GM06990 (cell line): ENCODE measurements around the gene GRID1.

Experiments
- DNase-seq: peaks from one replicate; pipeline ENCODE4 v3.0.0-alpha.2; 2011; ENCODE audit not compliant: insufficient read length; ENCODE audit errors: extremely low read depth
- H3K27me3 ChIP-seq: replicated peaks from 2 replicates; pipeline ENCODE4 v1.6.0; 2011; ENCODE audit warnings: low read length; ENCODE audit not compliant: control insufficient read depth, insufficient read depth
- H3K36me3 ChIP-seq: 2 replicates; pipeline ENCODE4 v1.5.1; 2011; ENCODE audit warnings: low read length; ENCODE audit not compliant: control insufficient read depth, insufficient read depth
- H3K4me3 ChIP-seq: replicated peaks from 2 replicates; pipeline ENCODE4 v1.5.1; 2011; ENCODE audit warnings: low read depth, mild to moderate bottlenecking, control low read depth, low read length
- TF ChIP-seq, protein P1 (sequence below): IDR thresholded peaks from 2 replicates; pipeline ENCODE4 v1.5.1; 2011; ENCODE audit warnings: low read length, control low read depth, mild to moderate bottlenecking, inconsistent platforms; ENCODE audit not compliant: insufficient read depth, poor library complexity, severe bottlenecking

GRID1 gene

DNA sequence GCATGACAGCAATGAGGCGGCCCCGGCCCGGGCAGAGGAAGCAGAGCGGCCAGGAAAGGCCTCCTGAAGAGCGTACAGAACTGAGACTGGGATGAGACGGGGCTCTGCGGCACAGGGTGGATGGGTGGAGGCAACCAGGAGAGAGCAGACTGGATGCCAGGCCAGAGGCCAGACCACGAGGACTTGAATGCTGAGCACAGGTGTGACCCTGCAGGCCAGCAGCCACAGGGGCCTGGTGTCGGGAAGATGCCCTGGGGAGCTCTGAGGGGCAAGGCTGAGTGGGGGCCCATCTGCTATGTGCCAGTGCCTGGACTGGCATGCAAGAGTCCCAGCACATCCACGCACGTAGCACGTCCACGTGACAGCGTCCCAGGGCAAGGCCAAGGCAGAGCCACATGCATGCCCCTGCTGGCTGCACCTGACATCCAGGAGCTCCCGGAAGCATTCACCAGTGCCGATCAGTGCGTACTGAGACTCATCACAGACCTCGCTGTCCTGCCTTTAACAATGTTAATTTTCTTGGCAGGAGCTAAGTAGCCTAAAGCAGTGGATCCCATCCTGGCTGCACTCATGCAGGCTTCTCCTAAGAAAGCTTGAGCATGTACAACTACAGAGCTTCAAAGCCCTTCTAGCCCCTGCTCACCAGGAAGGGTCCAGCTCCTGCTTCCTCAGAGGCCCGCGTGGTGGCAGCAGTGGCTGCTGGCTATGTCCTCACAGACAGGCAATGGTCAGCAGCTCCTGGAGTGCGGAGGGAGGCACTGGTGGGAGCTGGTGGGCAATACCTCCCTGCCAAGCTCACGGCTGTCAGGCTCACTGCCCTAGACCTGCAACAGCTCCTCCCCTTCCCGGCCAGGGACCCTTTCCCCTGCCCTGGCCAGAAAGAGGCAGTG is 18.0 kb downstream of the GRID1 start:
- no peak for DNase-seq
- Histone ChIP-seq H3K27me3 (no peaks in the 10 kb centered on the region; the same call in 1 of the 2 replicates), H3K36me3 (no peaks in the 10 kb centered on the region), H3K4me3 (no peak overlapping the region)
- TF ChIP-seq, protein P1, sequence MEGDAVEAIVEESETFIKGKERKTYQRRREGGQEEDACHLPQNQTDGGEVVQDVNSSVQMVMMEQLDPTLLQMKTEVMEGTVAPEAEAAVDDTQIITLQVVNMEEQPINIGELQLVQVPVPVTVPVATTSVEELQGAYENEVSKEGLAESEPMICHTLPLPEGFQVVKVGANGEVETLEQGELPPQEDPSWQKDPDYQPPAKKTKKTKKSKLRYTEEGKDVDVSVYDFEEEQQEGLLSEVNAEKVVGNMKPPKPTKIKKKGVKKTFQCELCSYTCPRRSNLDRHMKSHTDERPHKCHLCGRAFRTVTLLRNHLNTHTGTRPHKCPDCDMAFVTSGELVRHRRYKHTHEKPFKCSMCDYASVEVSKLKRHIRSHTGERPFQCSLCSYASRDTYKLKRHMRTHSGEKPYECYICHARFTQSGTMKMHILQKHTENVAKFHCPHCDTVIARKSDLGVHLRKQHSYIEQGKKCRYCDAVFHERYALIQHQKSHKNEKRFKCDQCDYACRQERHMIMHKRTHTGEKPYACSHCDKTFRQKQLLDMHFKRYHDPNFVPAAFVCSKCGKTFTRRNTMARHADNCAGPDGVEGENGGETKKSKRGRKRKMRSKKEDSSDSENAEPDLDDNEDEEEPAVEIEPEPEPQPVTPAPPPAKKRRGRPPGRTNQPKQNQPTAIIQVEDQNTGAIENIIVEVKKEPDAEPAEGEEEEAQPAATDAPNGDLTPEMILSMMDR = no peak

DNA sequence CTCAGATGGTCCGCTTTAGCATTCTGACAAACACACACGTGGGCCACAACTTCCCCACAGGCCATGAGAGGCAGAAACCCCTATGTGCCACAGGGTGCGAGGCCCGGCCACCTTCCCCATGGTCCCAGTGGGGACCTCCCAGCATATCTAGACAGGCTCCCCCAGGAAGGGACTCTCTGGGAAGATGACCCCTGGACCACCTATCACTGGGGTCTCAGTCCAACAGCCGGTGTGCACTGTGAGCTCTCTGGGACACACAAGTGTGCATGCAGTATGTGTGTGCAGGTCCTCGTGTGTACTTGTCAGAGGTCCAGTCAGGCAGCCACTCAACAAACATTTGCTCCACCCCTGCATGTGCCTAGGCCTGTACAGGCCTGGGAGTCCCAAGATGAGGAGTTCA is 18.7 kb downstream of the GRID1 start:
- H3K4me3 ChIP-seq = no peak overlapping the region
- no peak for DNase-seq
- no peaks in the 10 kb centered on the region; the same call in 1 of the 2 replicates for H3K27me3 ChIP-seq
- TF ChIP-seq, protein P1 = no peak
- H3K36me3 ChIP-seq = no peaks in the 10 kb centered on the region

DNA sequence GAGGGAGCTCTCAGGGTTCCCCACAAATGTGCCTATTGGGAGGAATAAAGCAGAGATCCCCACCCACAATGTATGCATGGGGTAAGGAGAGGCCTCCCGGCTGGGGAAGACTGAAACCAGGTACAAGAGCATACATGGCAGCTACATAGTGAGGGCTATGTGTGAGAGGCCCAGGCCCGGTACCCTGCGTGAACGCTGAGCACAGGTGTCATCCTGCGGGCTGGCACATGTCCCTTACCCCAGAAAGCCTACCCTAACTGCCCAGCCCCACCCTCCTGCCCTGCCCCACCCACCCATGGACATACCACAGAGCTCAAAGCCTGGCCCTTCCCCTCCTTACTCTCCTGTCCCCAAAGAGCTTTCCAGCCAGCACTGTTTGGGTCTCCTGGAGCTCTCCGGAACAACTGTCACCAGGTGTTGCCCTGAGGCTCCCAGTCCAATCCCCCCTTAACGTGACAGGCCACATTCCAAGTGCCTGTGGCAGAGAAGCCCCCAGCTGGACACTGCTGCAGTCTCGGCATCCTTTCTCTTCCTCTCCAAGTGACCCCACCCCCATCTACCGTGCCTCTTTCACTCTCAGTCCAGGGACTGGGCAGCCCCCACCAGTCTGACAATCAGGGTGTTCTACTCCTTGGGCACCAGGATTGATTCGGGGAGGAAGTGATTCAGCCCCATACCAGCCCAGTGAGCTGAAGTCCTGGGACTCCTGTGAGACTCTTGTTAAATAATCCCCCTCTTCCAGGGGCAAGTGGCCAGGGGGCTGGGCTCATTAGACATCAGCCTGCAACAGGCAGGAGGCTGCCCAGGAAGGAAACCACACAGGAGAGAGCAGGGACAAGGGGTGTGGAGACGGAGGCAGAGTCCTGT is 19.6 kb downstream of the GRID1 start:
- Histone ChIP-seq H3K27me3 (peaks cover 2% of the 10 kb centered on the region), H3K36me3 (no peaks in the 10 kb centered on the region), H3K4me3 (no peak overlapping the region)
- no peak for DNase-seq
- TF ChIP-seq, protein P1 = no peak

DNA sequence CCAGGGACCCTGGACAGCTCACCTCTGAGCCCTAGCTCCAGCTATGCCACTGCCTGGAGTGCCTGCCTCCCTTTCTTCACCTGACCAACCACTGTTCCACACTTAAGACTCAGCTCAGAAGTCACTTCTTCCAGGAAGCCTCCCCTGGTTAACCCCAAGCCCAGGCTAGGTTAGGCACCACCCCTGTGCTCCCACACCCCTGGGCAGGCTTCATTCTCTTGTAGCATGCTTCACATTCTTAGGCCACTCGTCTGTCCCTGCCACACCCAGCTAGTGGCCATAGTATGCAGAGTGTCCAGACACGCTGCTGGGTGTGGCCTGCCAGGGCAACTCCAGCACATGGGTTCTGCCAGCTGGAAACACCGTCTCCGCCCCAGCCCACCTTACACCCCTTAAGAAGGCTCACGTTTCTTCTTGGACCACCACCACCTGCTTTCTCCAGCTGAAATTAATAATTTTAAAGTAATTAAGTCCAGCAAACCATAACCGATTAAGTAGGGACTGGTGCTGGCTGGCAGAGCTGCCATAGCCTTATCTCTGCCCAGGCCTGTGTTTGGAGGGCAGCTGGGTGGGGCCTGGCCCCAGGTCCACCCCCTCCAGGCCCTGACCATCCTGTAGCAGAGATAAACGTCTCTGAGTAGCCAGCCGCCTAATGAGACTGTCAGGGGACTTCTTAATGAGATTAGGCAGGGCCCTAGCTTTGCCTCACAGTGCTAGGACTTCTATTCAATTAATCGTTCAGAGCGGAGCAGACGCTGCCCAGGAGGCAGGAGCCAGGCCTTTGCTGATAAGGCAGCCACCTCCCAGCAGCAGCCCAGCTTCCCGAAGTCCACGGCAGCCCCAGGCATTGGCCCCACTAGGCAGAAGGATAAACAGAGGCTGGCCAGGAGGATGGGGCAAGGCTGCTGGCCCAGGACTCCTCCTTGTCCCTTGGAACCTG is 20.5 kb downstream of the GRID1 start:
- H3K4me3 ChIP-seq = no peak overlapping the region
- H3K36me3 ChIP-seq = no peaks in the 10 kb centered on the region
- peaks cover 2% of the 10 kb centered on the region for H3K27me3 ChIP-seq
- DNase-seq = no peak
- TF ChIP-seq, protein P1 = no peak

DNA sequence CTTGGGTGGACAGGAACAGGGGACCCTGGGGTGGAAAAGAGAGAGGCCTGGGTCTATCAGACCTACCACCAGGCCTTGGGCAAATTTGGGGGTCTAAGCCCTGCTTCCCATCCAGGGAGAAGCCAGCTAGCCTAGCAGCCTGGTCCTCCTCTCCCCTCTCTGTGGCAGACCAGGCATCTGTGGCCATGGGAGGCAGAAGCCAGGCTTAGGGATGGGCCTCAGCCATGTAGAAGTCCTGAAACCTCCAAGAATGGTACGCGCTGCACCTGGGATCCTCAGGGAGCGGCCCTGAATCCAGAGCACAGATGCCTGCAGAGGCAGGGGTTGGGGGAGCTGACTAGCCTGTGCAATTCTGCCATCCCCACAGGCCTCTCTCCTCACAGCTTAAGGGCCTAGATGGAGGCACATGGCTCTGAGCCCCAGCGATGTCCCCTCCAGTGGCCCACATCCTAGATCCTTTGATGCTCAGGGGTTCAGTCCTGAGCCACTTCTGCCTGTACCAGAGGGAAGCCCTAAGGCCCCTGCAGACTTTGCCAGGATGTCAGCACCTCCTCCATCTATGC is 21.2 kb downstream of the GRID1 start:
- no peaks in the 10 kb centered on the region for H3K36me3 ChIP-seq
- DNase-seq = no peak
- H3K4me3 ChIP-seq = no peak overlapping the region
- TF ChIP-seq, protein P1 = no peak
- H3K27me3 ChIP-seq = peaks cover 2% of the 10 kb centered on the region
